ENCODE data around the gene BCAS3.

- TF ChIP-seq CTCF (IDR thresholded peaks at IDR 0.05; ENCODE audit: low read depth, low read length, poor library complexity, severe bottlenecking) (no peak), EZH2phosphoT487 (IDR thresholded peaks at IDR 0.05; ENCODE audit: borderline replicate concordance, low read length) (no peak)
These were observed 62.9 kb downstream of the BCAS3 start for GRCh38 chr17:60740584-60740983.

Measured in DOHH2 (cell line).